PFSK-1 (cell line): ENCODE data around the gene LHPP.

Source experiments
- FOXP2 ChIP-seq: optimal IDR thresholded peaks from 2 replicates; pipeline ENCODE3; 2011; ENCODE audit warnings: borderline replicate concordance, control low read depth, inconsistent platforms; ENCODE audit not compliant: insufficient read depth; ENCODE audit errors: extremely low read length, extremely low read depth
- POLR2AphosphoS5 ChIP-seq: IDR thresholded peaks from 2 replicates; pipeline ENCODE4 v1.6.1; 2012; ENCODE audit warnings: low read depth, mild to moderate bottlenecking, control low read depth, low read length, moderate library complexity
- SIN3A ChIP-seq: IDR thresholded peaks from 2 replicates; pipeline ENCODE4 v1.6.1; 2012; ENCODE audit warnings: mild to moderate bottlenecking, low read length, moderate library complexity, borderline replicate concordance; ENCODE audit not compliant: insufficient read depth
- TAF1 ChIP-seq: IDR thresholded peaks from 2 replicates; pipeline ENCODE4 v1.6.1; 2012; ENCODE audit warnings: low read length, control low read depth, borderline replicate concordance; ENCODE audit not compliant: insufficient read depth
- TF ChIP-seq, protein P1 (sequence below), 2 experiments: IDR thresholded peaks; 2 replicates each; pipeline versions ENCODE4 v1.6.1 to v1.8.0; 2011 to 2012; ENCODE audit warnings: low read depth in 2 of 2, low read length in 2 of 2, control low read depth in 1 of 2, inconsistent platforms in 1 of 2, mild to moderate bottlenecking in 1 of 2, moderate library complexity in 1 of 2; ENCODE audit not compliant: insufficient read depth in 1 of 2

Gene LHPP

GRCh38 chr10:124459395-124459794 lies 2.2 kb upstream of the LHPP start:
- TF ChIP-seq, protein P1, sequence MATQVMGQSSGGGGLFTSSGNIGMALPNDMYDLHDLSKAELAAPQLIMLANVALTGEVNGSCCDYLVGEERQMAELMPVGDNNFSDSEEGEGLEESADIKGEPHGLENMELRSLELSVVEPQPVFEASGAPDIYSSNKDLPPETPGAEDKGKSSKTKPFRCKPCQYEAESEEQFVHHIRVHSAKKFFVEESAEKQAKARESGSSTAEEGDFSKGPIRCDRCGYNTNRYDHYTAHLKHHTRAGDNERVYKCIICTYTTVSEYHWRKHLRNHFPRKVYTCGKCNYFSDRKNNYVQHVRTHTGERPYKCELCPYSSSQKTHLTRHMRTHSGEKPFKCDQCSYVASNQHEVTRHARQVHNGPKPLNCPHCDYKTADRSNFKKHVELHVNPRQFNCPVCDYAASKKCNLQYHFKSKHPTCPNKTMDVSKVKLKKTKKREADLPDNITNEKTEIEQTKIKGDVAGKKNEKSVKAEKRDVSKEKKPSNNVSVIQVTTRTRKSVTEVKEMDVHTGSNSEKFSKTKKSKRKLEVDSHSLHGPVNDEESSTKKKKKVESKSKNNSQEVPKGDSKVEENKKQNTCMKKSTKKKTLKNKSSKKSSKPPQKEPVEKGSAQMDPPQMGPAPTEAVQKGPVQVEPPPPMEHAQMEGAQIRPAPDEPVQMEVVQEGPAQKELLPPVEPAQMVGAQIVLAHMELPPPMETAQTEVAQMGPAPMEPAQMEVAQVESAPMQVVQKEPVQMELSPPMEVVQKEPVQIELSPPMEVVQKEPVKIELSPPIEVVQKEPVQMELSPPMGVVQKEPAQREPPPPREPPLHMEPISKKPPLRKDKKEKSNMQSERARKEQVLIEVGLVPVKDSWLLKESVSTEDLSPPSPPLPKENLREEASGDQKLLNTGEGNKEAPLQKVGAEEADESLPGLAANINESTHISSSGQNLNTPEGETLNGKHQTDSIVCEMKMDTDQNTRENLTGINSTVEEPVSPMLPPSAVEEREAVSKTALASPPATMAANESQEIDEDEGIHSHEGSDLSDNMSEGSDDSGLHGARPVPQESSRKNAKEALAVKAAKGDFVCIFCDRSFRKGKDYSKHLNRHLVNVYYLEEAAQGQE (IDR thresholded peaks at IDR 0.05; ENCODE audit: insufficient read depth in 1 of 2, low read depth in 2 of 2, low read length in 2 of 2), result no peak
- no peak for TF ChIP-seq FOXP2
- TF ChIP-seq TAF1, result no peak
- no peak for TF ChIP-seq POLR2AphosphoS5
- TF ChIP-seq SIN3A, result no peak

GRCh38 chr10:124460144-124460543 lies 1.5 kb upstream of the LHPP start:
- TF ChIP-seq, protein P1 (IDR thresholded peaks at IDR 0.05; ENCODE audit: insufficient read depth in 1 of 2, low read depth in 2 of 2, low read length in 2 of 2), result no peak
- TF ChIP-seq POLR2AphosphoS5 (no peak), SIN3A (no peak), TAF1 (no peak), FOXP2 (no peak)

GRCh38 chr10:124462348-124462695 lies 699 bp downstream of the LHPP start:
- TF ChIP-seq POLR2AphosphoS5 (no peak), FOXP2 (no peak), SIN3A (no peak), TAF1 (no peak)
- TF ChIP-seq, protein P1 (IDR thresholded peaks at IDR 0.05; ENCODE audit: insufficient read depth in 1 of 2, low read depth in 2 of 2, low read length in 2 of 2), result no peak

DNA sequence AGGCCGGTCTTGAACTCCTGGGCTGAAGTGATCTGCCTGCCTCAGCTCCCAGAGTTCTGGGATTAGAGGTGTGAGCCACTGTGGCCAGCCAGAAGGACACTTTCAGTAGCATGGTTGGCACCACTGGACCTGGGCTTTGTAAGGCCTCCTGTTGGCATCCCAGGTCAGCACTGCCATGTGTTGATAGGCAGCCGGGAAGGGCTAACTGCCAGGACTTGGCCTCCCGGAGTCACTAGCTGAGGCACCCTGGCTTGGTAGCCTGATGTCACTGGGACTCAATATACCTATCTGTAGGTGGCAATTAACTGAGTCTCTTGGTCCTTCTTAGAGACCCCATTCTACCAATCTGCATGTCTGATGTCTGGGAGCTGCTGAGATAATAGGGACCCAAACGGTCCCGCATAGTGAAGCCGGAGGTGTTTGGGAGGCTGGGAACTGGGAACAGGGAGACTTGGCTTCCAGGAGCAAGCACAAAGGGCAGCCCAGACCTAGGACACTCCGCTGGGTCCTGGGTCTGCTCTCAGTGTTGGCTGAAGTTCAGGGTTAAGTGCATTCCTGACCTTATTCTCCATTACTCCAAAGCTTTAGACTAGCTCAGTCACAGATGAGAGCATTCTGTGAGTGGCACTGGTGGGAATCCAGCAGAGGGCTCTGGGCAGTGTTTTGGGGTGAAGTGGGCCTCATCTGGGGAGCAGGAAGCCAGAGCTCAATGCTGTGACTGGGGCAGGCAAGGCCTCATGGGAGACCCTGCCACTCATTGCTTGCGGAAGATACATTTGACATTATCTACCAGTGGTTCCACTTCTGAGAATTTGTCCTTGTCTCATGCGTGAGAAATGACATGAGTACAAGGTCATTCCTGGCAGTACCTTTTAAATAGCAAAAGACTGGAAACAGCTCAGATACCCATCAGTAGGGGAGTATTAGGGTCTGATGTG lies 2.7 kb downstream of the LHPP start:
- TF ChIP-seq FOXP2 (no peak), POLR2AphosphoS5 (no peak)
- TF ChIP-seq, protein P1 (IDR thresholded peaks at IDR 0.05; ENCODE audit: insufficient read depth in 1 of 2, low read depth in 2 of 2, low read length in 2 of 2), result no peak
